ENCODE measurements around the gene PACRG. TPM values are rescaled to one million over a fixed set of nuclear protein-coding genes. Genes with fewer than 3 reads are reported as not detected.

PACRG gene
- total and polyA plus RNA-seq, 3 donors from 2014 or later: 54.0 to 84.6 (median 81.7) TPM

DNA sequence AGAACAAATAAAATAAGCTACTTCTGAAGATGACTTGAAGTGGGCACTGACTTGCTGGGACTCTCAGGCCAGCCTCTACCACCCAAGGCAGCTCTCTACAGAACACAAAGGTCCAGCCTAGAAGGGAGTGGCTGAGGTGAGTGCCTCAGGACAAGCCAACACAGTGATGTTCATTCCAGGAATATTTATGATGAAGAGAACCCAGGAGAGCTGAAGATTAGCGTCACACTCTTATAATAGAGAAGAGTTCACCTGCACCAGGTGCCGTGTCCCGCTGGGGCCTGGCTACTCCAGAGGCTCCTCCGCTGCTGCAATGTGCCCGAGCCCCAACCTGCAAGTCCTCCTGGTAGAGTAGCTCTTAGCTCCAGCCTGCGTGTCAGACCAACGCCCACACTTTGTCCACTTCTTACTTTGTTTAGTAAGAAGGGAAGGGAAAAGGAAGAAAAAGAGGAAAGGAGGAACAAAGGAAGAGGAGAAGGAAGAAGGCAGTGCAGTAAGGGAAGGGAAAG, 504.3 kb downstream of the PACRG start:
- Histone ChIP-seq H3K9me3 (no peaks in the 10 kb centered on the region), H3K36me3 (ENCODE audit: low read depth, missing control alignments) (no peaks in the 10 kb centered on the region), H3K4me3 (no peak overlapping the region), H3K27me3 (no peaks in the 10 kb centered on the region), H3K27ac (no peak overlapping the region), H3K4me1 (no peaks in the 10 kb centered on the region)
- WGBS, 2 donors: 90 to 91% methylated on average over 7 of the region's 7 CpGs
- TF ChIP-seq, protein P1, sequence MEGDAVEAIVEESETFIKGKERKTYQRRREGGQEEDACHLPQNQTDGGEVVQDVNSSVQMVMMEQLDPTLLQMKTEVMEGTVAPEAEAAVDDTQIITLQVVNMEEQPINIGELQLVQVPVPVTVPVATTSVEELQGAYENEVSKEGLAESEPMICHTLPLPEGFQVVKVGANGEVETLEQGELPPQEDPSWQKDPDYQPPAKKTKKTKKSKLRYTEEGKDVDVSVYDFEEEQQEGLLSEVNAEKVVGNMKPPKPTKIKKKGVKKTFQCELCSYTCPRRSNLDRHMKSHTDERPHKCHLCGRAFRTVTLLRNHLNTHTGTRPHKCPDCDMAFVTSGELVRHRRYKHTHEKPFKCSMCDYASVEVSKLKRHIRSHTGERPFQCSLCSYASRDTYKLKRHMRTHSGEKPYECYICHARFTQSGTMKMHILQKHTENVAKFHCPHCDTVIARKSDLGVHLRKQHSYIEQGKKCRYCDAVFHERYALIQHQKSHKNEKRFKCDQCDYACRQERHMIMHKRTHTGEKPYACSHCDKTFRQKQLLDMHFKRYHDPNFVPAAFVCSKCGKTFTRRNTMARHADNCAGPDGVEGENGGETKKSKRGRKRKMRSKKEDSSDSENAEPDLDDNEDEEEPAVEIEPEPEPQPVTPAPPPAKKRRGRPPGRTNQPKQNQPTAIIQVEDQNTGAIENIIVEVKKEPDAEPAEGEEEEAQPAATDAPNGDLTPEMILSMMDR (IDR thresholded peaks at IDR 0.05): no peak
- TF ChIP-seq POLR2A (IDR thresholded peaks at IDR 0.05): no peak
- intact Hi-C loops (cut with DNase I; ENCODE audit: low total_unique reads): no loop called here
- no peak for DNase-seq

- Histone ChIP-seq H3K9me3 (no peaks in the 10 kb centered on the region), H3K4me1 (no peaks in the 10 kb centered on the region), H3K36me3 (ENCODE audit: low read depth, missing control alignments) (no peaks in the 10 kb centered on the region), H3K4me3 (no peak overlapping the region), H3K27me3 (no peaks in the 10 kb centered on the region), H3K27ac (no peak overlapping the region)
- TF ChIP-seq, protein P1 (IDR thresholded peaks at IDR 0.05): no peak
- TF ChIP-seq POLR2A (IDR thresholded peaks at IDR 0.05): no peak
- no peak for DNase-seq
- WGBS, 2 donors: 90 to 91% methylated on average over 6 of the region's 6 CpGs
- intact Hi-C loops (cut with DNase I; ENCODE audit: low total_unique reads): no loop called here
These were observed 504.9 kb downstream of the PACRG start for GRCh38 chr6:163232649-163233048.

- no peak for DNase-seq
- H3K4me1 ChIP-seq: no peaks in the 10 kb centered on the region
- H3K27ac ChIP-seq: no peak overlapping the region
- no peaks in the 10 kb centered on the region for H3K27me3 ChIP-seq
- no peaks in the 10 kb centered on the region for H3K9me3 ChIP-seq
- intact Hi-C loops (cut with DNase I; ENCODE audit: low total_unique reads): no loop called here
- WGBS, 2 donors: 87 to 95% methylated on average over 2 of the region's 2 CpGs
- H3K36me3 ChIP-seq (ENCODE audit: low read depth, missing control alignments): no peaks in the 10 kb centered on the region
- H3K4me3 ChIP-seq: no peak overlapping the region
- TF ChIP-seq POLR2A (IDR thresholded peaks at IDR 0.05): no peak
- TF ChIP-seq, protein P1 (IDR thresholded peaks at IDR 0.05): no peak
These were observed 509.3 kb downstream of the PACRG start for GRCh38 chr6:163237110-163237509.

GRCh38 chr6:163239572-163240340, 512.0 kb downstream of the PACRG start:
- intact Hi-C loops (cut with DNase I; ENCODE audit: low total_unique reads): no loop called here
- Histone ChIP-seq H3K9me3 (no peaks in the 10 kb centered on the region), H3K36me3 (ENCODE audit: low read depth, missing control alignments) (no peaks in the 10 kb centered on the region), H3K27me3 (no peaks in the 10 kb centered on the region), H3K4me1 (no peaks in the 10 kb centered on the region), H3K4me3 (no peak overlapping the region), H3K27ac (no peak overlapping the region)
- WGBS, 2 donors: 68 to 72% methylated on average over 19 of the region's 19 CpGs
- TF ChIP-seq POLR2A (IDR thresholded peaks at IDR 0.05): no peak
- DNase-seq: no peak

- intact Hi-C loops (cut with DNase I; ENCODE audit: low total_unique reads): no loop called here
- 63 to 89% methylated on average over 17 of the region's 17 CpGs for WGBS, 2 donors
- TF ChIP-seq, protein P1 (IDR thresholded peaks at IDR 0.05): no peak
- no peak for TF ChIP-seq POLR2A (IDR thresholded peaks at IDR 0.05)
These were observed 512.8 kb downstream of the PACRG start for GRCh38 chr6:163240556-163240955.

More at GRCh38 chr6:163240556-163240955, 512.8 kb downstream of the PACRG start:
- Histone ChIP-seq H3K36me3 (ENCODE audit: low read depth, missing control alignments) (no peaks in the 10 kb centered on the region), H3K4me3 (no peak overlapping the region), H3K4me1 (no peaks in the 10 kb centered on the region), H3K27ac (no peak overlapping the region), H3K9me3 (no peaks in the 10 kb centered on the region), H3K27me3 (no peaks in the 10 kb centered on the region)
- DNase-seq: no peak

Measured in testis (tissue), 3 donors.